B cell (primary cell): ENCODE measurements around the gene ZFYVE27. TPM values are rescaled to one million over a fixed set of nuclear protein-coding genes. Genes with fewer than 3 reads are reported as not detected.
A peak's percentile ranks its signal among the peaks of the same experiment; 100 is the strongest.

Source experiments
- ATAC-seq: fragments of 200-7000 bp; cut with Tn5 transposase; one replicate; pipeline ENCODE4 v1.10.0; 2021; ENCODE audit warnings: low read depth, mild to moderate bottlenecking, moderate number of reproducible peaks, moderate library complexity
- CTCF ChIA-PET: fragments of 350-600 bp; sonication (Branson Sonifier 250); formaldehyde crosslinking; loops from one replicate; lab custom pipeline; 2021; ENCODE audit warnings: antibody characterized with exemption, inconsistent platforms; lab: Charles Lee
- POLR2A ChIA-PET: fragments of 350-600 bp; sonication (Branson Sonifier 250); formaldehyde crosslinking; loops from one replicate; lab custom pipeline; 2021; ENCODE audit warnings: antibody characterized with exemption; lab: Charles Lee
- DNase-seq: peaks from one replicate; pipeline ENCODE4 v3.0.0; 2013
- H2AFZ ChIP-seq: 2 replicates; pipeline ENCODE4 v1.6.1; 2012; ENCODE audit warnings: mild to moderate bottlenecking, low read depth, low read length; ENCODE audit not compliant: insufficient read depth, poor library complexity, severe bottlenecking
- H3K27ac ChIP-seq, 2 donors: 1 replicate in 1 of 2; 2 replicates in 1 of 2; pipeline ENCODE4 v1.5.1; 2012 to 2013; ENCODE audit warnings: low read length in 2 of 2, mild to moderate bottlenecking in 2 of 2, moderate library complexity in 1 of 2
- H3K27me3 ChIP-seq, 4 experiments: fragments of 200-600 bp in 1 of 4; sonication (generic) in 1 of 4; replicated peaks in 1 of 4; 1 replicate in 2 of 4; 2 replicates in 2 of 4; pipeline versions ENCODE4 v1.6.1 to v1.7.0; 2013 to 2016; ENCODE audit warnings: low read length in 3 of 4, mild to moderate bottlenecking in 2 of 4, mixed read lengths in 1 of 4, moderate library complexity in 1 of 4; ENCODE audit not compliant: insufficient read depth in 4 of 4, control insufficient read depth in 3 of 4; ENCODE audit errors: control extremely low read depth in 1 of 4
- H3K36me3 ChIP-seq, 2 experiments: replicated peaks in 1 of 2; 1 replicate in 1 of 2; 2 replicates in 1 of 2; pipeline versions ENCODE4 v1.6.1 to v1.7.1; 2013; ENCODE audit warnings: low read length in 1 of 2; ENCODE audit not compliant: insufficient read depth in 2 of 2, control insufficient read depth in 1 of 2; ENCODE audit errors: control extremely low read depth in 1 of 2, extremely low read depth in 1 of 2
- H3K4me1 ChIP-seq, 2 donors: fragments of 200-600 bp in 1 of 2; sonication (generic) in 1 of 2; 1 replicate in 1 of 2; 2 replicates in 1 of 2; pipeline versions ENCODE4 v1.5.1 to v1.6.1; 2013 to 2017; ENCODE audit warnings: low read length in 2 of 2; ENCODE audit not compliant: control insufficient read depth in 2 of 2, insufficient read depth in 2 of 2
- H3K4me2 ChIP-seq: replicated peaks from 2 replicates; pipeline ENCODE3; 2012; ENCODE audit warnings: mild to moderate bottlenecking, low read depth, low read length; ENCODE audit not compliant: poor library complexity, severe bottlenecking
- H3K4me3 ChIP-seq, 5 experiments: fragments of 200-600 bp in 1 of 5; sonication (generic) in 1 of 5; 1 replicate in 3 of 5; 2 replicates in 2 of 5; pipeline versions ENCODE4 v1.5.1 to v1.7.0; 2011 to 2016; ENCODE audit warnings: low read length in 4 of 5, mild to moderate bottlenecking in 4 of 5, low read depth in 2 of 5, control low read depth in 1 of 5, moderate library complexity in 1 of 5; ENCODE audit not compliant: insufficient read depth in 1 of 5; ENCODE audit errors: control extremely low read depth in 1 of 5, extremely low read depth in 1 of 5
- H3K79me2 ChIP-seq: fragments of 200-600 bp; sonication (generic); one replicate; pipeline ENCODE4 v1.6.0; 2016; ENCODE audit warnings: low read length; ENCODE audit not compliant: control insufficient read depth, insufficient read depth
- H3K9ac ChIP-seq: fragments of 200-600 bp; sonication (generic); 2 replicates; pipeline ENCODE4 v1.6.1; 2017; ENCODE audit warnings: mild to moderate bottlenecking, low read length, moderate library complexity
- H3K9me3 ChIP-seq, 3 donors: one replicate each; pipeline versions ENCODE4 v1.6.1 to v1.7.1; 2013; ENCODE audit warnings: low read length in 2 of 3; ENCODE audit not compliant: control insufficient read depth in 2 of 3, insufficient read depth in 1 of 3; ENCODE audit errors: control extremely low read depth in 1 of 3
- H4K20me1 ChIP-seq: 2 replicates; pipeline ENCODE4 v1.6.0; 2012; ENCODE audit warnings: mild to moderate bottlenecking, low read length; ENCODE audit not compliant: insufficient read depth, control insufficient read depth, poor library complexity, severe bottlenecking
- H3K27ac Mint-ChIP-seq: one replicate; pipeline ENCODE4 v1.8.0; 2021; ENCODE audit warnings: mixed read lengths
- H3K27me3 Mint-ChIP-seq: one replicate; pipeline ENCODE4 v1.8.0; 2021; ENCODE audit warnings: mixed read lengths
- H3K4me1 Mint-ChIP-seq: one replicate; pipeline ENCODE4 v1.8.0; 2021; ENCODE audit warnings: mixed read lengths
- H3K4me3 Mint-ChIP-seq: one replicate; pipeline ENCODE4 v1.8.0; 2021; ENCODE audit warnings: mixed read lengths
- H3K9me3 Mint-ChIP-seq: one replicate; pipeline ENCODE4 v1.8.0; 2022; ENCODE audit warnings: mixed read lengths; ENCODE audit not compliant: insufficient read depth
- CTCF ChIP-seq: fragments of 200-600 bp; IDR thresholded peaks from one replicate; pipeline ENCODE4 v1.8.0; 2022; ENCODE audit warnings: antibody characterized with exemption, mild to moderate bottlenecking
- EZH2 ChIP-seq: IDR thresholded peaks from 2 replicates; pipeline ENCODE4 v1.6.1; 2012; ENCODE audit warnings: borderline replicate concordance, low read depth, mild to moderate bottlenecking, moderate library complexity, low read length; ENCODE audit not compliant: insufficient read depth, poor library complexity, severe bottlenecking
- WGBS: methylation state at CpG from one replicate; pipeline ENCODE4 v1.1.5; 2013; ENCODE audit warnings: missing lambda C conversion rate; ENCODE audit not compliant: insufficient coverage; 5-methylcytosine and 5-hydroxymethylcytosine counted together
- intact Hi-C: fragments of 100-400 bp; cut with micrococcal nuclease; formaldehyde crosslinking; loops from one replicate; pipeline ENCODE4 v1.10.0; 2022
- polyA plus RNA-seq: library from polyadenylated mRNA; depleted of rRNA; stranded (reverse); fragments of >200 nt; gene quantifications from 2 replicates; pipeline ENCODE4 v1.2.3, GENCODE V29; 2012
- total RNA-seq, 2 donors: library from RNA; stranded (reverse); fragments of 120-200 nt in 1 of 2; gene quantifications; 1 replicate in 1 of 2; 2 replicates in 1 of 2; pipeline versions ENCODE4 v1.2.3 to v1.2.4, GENCODE V29; 2013 to 2022

Gene ZFYVE27
- total and polyA plus RNA-seq, 2 donors (not counting 1 experiment from before 2014, with no cell fraction given): 50.4 to 79.7 TPM

- Histone ChIP-seq H3K9me3 (peaks cover 0 to 2% (median 0%) of the 10 kb centered on the region in 3 donors), H3K27ac (no peak within 1 kb of the TSS), H3K79me2 (no peaks in the 10 kb centered on the region), H3K27me3 (peaks cover 0 to 31% (median 12%) of the 10 kb centered on the region in 4 experiments), H2AFZ (no peak within 1 kb of the TSS), H3K4me3 (no peak within 1 kb of the TSS), H3K4me2 (peak within 1 kb of the TSS; percentile 19), H3K36me3 (no peaks in the 10 kb centered on the region), H3K9ac (no peak within 1 kb of the TSS), H4K20me1 (no peaks in the 10 kb centered on the region), H3K4me1 (peaks cover 4 to 7% of the 10 kb centered on the region in 2 donors)
- 8% methylated on average over 39 of the region's 44 CpGs for WGBS
- DNase-seq (no peak), ATAC-seq (no peak)
- CTCF ChIA-PET: no interaction called here
- H3K27me3 Mint-ChIP-seq: peaks cover 42% of the 10 kb centered on the region
- intact Hi-C loops: no loop called here
- POLR2A ChIA-PET: no interaction called here
- peaks cover 14% of the 10 kb centered on the region for H3K4me1 Mint-ChIP-seq
- TF ChIP-seq CTCF (no peak), EZH2 (no peak)
- peak within 1 kb of the TSS; percentile 23 for H3K4me3 Mint-ChIP-seq
- no peak within 1 kb of the TSS for H3K27ac Mint-ChIP-seq
- H3K9me3 Mint-ChIP-seq: no peaks in the 10 kb centered on the region
These were observed 35.2 kb downstream of the ZFYVE27 start, which contains the start of gene SFRP5 for GRCh38 chr10:97771913-97772823. TSS of gene SFRP5 (minus strand) at chr10:97771999. CDS start at chr10:97771833, 166 bp downstream.

DNA sequence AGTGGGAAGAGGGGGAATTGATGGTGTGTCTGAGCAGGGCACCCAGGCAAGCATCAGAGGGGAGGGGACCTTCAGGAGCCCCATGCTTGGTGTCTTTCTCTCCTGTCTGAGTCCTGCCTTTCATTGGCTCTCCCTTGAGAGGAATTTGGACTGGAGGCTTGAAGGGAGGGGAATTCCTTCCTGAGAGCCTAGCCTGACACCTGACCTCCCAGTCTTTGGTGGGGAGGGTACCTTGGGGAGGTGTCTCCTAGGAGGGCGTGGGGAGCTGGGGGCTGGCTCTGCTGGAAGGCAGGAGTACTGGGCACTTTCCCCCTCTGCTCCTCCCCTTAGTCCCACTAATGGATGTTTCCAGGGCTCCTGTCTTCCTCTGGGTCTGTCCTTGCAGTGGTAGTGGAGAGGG lies 36.2 kb downstream of the ZFYVE27 start:
- no peaks in the 10 kb centered on the region for H3K79me2 ChIP-seq
- no peak overlapping the region for H3K9ac ChIP-seq
- POLR2A ChIA-PET: no interaction called here
- peaks cover 39% of the 10 kb centered on the region for H3K27me3 Mint-ChIP-seq
- no peaks in the 10 kb centered on the region for H4K20me1 ChIP-seq
- CTCF ChIA-PET: no interaction called here
- no peak overlapping the region for H3K27ac Mint-ChIP-seq
- H3K27me3 ChIP-seq: peaks cover 0 to 31% (median 12%) of the 10 kb centered on the region in 4 experiments
- H3K36me3 ChIP-seq: no peaks in the 10 kb centered on the region
- no peak overlapping the region for H2AFZ ChIP-seq
- H3K4me1 ChIP-seq: peaks cover 4 to 7% of the 10 kb centered on the region in 2 donors
- no peaks in the 10 kb centered on the region for H3K9me3 Mint-ChIP-seq
- H3K4me3 Mint-ChIP-seq: no peak overlapping the region
- H3K27ac ChIP-seq: no peak overlapping the region
- no peak for DNase-seq
- intact Hi-C loops: no loop called here
- no CpG with 5 or more reads among the region's 1 CpG for WGBS
- peaks cover 14% of the 10 kb centered on the region for H3K4me1 Mint-ChIP-seq
- no peak for ATAC-seq
- no peak overlapping the region for H3K4me3 ChIP-seq
- no peak for TF ChIP-seq EZH2
- TF ChIP-seq CTCF: no peak
- no peak overlapping the region for H3K4me2 ChIP-seq
- peaks cover 0 to under 1% (median 0%) of the 10 kb centered on the region in 3 donors for H3K9me3 ChIP-seq
